Neural progenitor cell (in vitro differentiated cells): ENCODE results near the gene TNFRSF25. TPM values are rescaled to one million over a fixed set of nuclear protein-coding genes. Genes with fewer than 3 reads are reported as not detected.

Source experiments
- DNase-seq: peaks from one replicate; pipeline ENCODE4 v3.0.0-alpha.2; 2016; ENCODE audit warnings: low spot score
- H2AFZ ChIP-seq: fragments of 200-600 bp; sonication (generic); replicated peaks from 2 replicates; pipeline ENCODE4 v1.6.1; 2016; ENCODE audit warnings: antibody characterized with exemption
- H3F3A ChIP-seq: fragments of 200-600 bp; sonication (generic); 2 replicates; pipeline ENCODE4 v1.6.1; 2016; ENCODE audit warnings: antibody characterized with exemption, low read depth
- H3K27ac ChIP-seq: fragments of 200-600 bp; sonication (generic); 2 replicates; pipeline ENCODE4 v1.5.1; 2016; ENCODE audit warnings: mild to moderate bottlenecking
- H3K27me3 ChIP-seq: fragments of 200-600 bp; sonication (generic); 2 replicates; pipeline ENCODE4 v1.6.1; 2016; ENCODE audit warnings: mild to moderate bottlenecking, moderate library complexity
- H3K36me3 ChIP-seq: fragments of 200-600 bp; sonication (generic); 2 replicates; pipeline ENCODE4 v1.5.1; 2016
- H3K4me1 ChIP-seq: fragments of 200-600 bp; sonication (generic); 2 replicates; pipeline ENCODE4 v1.6.1; 2016; ENCODE audit warnings: mixed run types
- H3K4me2 ChIP-seq: fragments of 200-600 bp; sonication (generic); 2 replicates; pipeline ENCODE4 v1.6.1; 2016
- H3K4me3 ChIP-seq: fragments of 200-600 bp; sonication (generic); 2 replicates; pipeline ENCODE4 v1.5.1; 2016
- H3K79me2 ChIP-seq: fragments of 200-600 bp; sonication (generic); 2 replicates; pipeline ENCODE4 v1.6.1; 2016; ENCODE audit warnings: low read depth
- H3K9ac ChIP-seq: fragments of 200-600 bp; sonication (generic); 2 replicates; pipeline ENCODE4 v1.6.1; 2016
- H3K9me3 ChIP-seq: fragments of 200-600 bp; sonication (generic); 2 replicates; pipeline ENCODE4 v1.5.1; 2016; ENCODE audit warnings: low read depth
- H4K20me1 ChIP-seq: fragments of 200-600 bp; sonication (generic); 2 replicates; pipeline ENCODE4 v1.6.1; 2016; ENCODE audit warnings: low read depth
- H3K27ac Mint-ChIP-seq: 3 replicates; pipeline ENCODE4 v1.8.0; 2021; ENCODE audit warnings: mixed read lengths
- H3K27me3 Mint-ChIP-seq: 2 replicates; pipeline ENCODE4 v1.8.0; 2022; ENCODE audit warnings: low read depth, mild to moderate bottlenecking, inconsistent platforms, moderate library complexity, mixed read lengths; ENCODE audit not compliant: insufficient read depth
- H3K36me3 Mint-ChIP-seq: 3 replicates; pipeline ENCODE4 v1.8.0; 2021; ENCODE audit warnings: mixed read lengths
- H3K4me1 Mint-ChIP-seq: 3 replicates; pipeline ENCODE4 v1.8.0; 2021; ENCODE audit warnings: mixed read lengths
- H3K4me3 Mint-ChIP-seq: 3 replicates; pipeline ENCODE4 v1.8.0; 2021; ENCODE audit warnings: mild to moderate bottlenecking, moderate library complexity, mixed read lengths
- H3K9me3 Mint-ChIP-seq: 3 replicates; pipeline ENCODE4 v1.8.0; 2020; ENCODE audit warnings: mixed read lengths
- CTCF ChIP-seq: fragments of 200-600 bp; sonication (generic); IDR thresholded peaks from 2 replicates; pipeline ENCODE4 v1.5.1; 2017; ENCODE audit warnings: antibody characterized with exemption, mild to moderate bottlenecking
- EZH2 ChIP-seq: fragments of 200-600 bp; sonication (generic); IDR thresholded peaks from 2 replicates; pipeline ENCODE4 v1.6.1; 2017; ENCODE audit warnings: antibody characterized with exemption, mild to moderate bottlenecking, moderate library complexity
- EZH2phosphoT487 ChIP-seq: fragments of 200-600 bp; sonication (generic); IDR thresholded peaks from 2 replicates; pipeline ENCODE4 v1.6.1; 2017; ENCODE audit warnings: antibody characterized with exemption
- total RNA-seq: library from RNA; depleted of rRNA; stranded (reverse); fragments of >200 nt; gene quantifications from 2 replicates; pipeline ENCODE4 v1.2.3, GENCODE V29; 2015; ENCODE audit warnings: low replicate concordance

TNFRSF25 gene
- total RNA-seq, 1 donor from 2014 or later, result 15.6 TPM

- Histone ChIP-seq H2AFZ (no peak overlapping the region), H3K27ac (no peak overlapping the region), H3K9ac (no peak overlapping the region), H3K27me3 (peaks cover 17% of the 10 kb centered on the region), H3K4me3 (no peak overlapping the region), H3K4me1 (no peaks in the 10 kb centered on the region), H4K20me1 (peaks cover 2% of the 10 kb centered on the region), H3F3A (no peaks in the 10 kb centered on the region), H3K4me2 (no peak overlapping the region), H3K9me3 (no peaks in the 10 kb centered on the region), H3K36me3 (no peaks in the 10 kb centered on the region), H3K79me2 (no peaks in the 10 kb centered on the region)
- Mint-ChIP-seq H3K27me3 (peaks cover 2% of the 10 kb centered on the region), H3K4me1 (no peaks in the 10 kb centered on the region), H3K36me3 (peaks cover 5% of the 10 kb centered on the region), H3K9me3 (no peaks in the 10 kb centered on the region), H3K27ac (no peak overlapping the region), H3K4me3 (no peak overlapping the region)
- no peak for TF ChIP-seq EZH2phosphoT487
- TF ChIP-seq CTCF, result no peak
- no peak for TF ChIP-seq EZH2
- DNase-seq, result no peak
Measured at GRCh38 chr1:6471086-6471969, 5.4 kb upstream of the TNFRSF25 start.

DNA sequence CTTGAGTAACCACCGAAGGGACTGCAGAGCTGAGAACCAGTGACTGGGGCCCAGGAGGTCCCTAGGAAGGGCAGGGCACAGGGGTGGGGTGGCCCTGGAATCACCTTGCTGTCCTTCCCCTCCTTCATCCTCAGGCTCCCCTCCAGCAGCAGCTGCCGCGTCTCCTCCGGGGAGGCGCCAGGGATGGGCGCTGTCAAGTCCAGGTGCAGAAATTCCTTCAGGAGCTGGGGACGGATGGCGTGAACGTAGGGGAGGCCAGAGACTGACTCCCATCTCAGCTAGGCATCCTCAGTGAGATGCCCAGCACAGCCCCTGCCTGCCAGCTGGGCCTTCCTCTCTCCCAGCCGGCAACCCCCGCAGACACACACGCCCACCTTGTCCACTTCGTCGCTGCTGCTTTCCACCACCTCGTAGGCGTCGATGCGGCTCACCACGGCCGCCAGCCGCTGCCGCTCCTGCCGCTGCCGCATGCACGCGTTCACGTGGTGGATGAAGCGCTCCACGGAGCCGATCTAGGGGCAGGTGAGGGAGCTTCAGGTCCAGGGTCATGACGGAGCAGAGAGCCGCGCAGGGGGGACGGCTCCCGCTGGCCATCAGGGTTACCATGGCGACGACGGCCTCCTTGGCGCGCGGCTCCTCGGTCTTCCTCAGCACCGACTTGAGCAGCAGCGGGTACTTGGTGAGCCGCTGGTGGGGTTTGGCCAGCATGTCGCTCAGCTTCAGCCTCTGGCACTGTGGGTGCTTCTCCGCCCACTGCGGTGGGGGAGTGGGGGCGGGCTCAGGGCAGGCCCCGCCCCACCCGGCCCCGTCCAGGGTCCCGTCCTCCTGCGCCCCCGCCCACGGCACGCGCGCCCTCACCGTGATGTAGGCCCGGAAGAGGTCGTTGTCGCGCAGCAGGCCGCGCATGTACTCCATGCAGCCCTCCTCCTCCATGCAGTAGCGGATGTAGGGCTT is 4.4 kb upstream of the TNFRSF25 start:
- DNase-seq, result no peak
- H3K9me3 ChIP-seq, result no peaks in the 10 kb centered on the region
- no peak overlapping the region for H2AFZ ChIP-seq
- H4K20me1 ChIP-seq, result peaks cover 2% of the 10 kb centered on the region
- H3K4me1 ChIP-seq, result peaks cover 8% of the 10 kb centered on the region
- no peak overlapping the region for H3K4me3 Mint-ChIP-seq
- H3K27me3 ChIP-seq, result peaks cover 26% of the 10 kb centered on the region
- H3K4me1 Mint-ChIP-seq, result no peaks in the 10 kb centered on the region
- peaks cover 4% of the 10 kb centered on the region for H3K27me3 Mint-ChIP-seq
- H3K9me3 Mint-ChIP-seq, result no peaks in the 10 kb centered on the region
- H3K27ac ChIP-seq, result no peak overlapping the region
- no peaks in the 10 kb centered on the region for H3K36me3 ChIP-seq
- no peak overlapping the region for H3K9ac ChIP-seq
- no peak for TF ChIP-seq EZH2phosphoT487
- TF ChIP-seq EZH2, result no peak
- no peak for TF ChIP-seq CTCF
- peaks cover 5% of the 10 kb centered on the region for H3K36me3 Mint-ChIP-seq
- H3K79me2 ChIP-seq, result no peaks in the 10 kb centered on the region
- H3F3A ChIP-seq, result no peaks in the 10 kb centered on the region
- H3K4me2 ChIP-seq, result no peak overlapping the region
- no peak overlapping the region for H3K27ac Mint-ChIP-seq
- H3K4me3 ChIP-seq, result no peak overlapping the region

DNA sequence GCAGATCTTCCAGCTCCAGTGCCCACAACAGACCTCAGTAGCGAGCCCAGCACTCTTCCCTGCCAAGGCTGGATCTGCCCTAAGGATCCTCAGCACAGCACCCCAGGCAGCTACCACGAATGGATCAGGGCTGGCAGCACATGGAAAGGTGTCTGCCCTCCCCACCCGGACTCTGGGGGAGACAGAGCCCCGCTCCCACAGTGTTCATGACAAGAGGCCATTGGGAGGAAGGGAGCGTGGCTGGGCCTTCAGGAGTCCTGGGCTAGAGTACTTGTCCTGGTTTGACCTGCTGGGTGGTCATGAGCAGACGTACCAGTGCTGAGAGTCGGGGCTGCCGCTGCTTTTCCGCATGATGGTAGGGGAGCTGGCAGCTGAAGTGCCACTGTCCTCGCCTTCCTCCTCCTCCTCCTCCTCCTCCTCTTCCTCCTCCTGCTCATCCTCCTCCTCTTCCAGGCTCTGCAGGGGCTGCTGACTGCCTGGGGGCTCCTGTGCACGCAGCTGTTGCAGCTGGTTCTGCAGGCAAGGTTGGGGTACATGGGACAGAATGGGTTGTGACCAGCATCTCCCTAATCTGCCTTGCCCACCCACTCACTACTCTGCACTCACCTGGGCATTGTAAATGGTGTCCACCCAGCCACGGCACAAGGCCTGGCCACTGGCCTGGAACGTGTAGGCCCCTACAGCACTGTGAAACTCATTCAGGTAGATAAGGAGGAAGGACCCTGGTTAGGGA is 2.9 kb upstream of the TNFRSF25 start:
- H3K27ac ChIP-seq, result no peak overlapping the region
- TF ChIP-seq EZH2, result no peak
- no peak for TF ChIP-seq CTCF
- no peak for TF ChIP-seq EZH2phosphoT487
- peaks cover 10% of the 10 kb centered on the region for H3K4me1 ChIP-seq
- Mint-ChIP-seq H3K9me3 (no peaks in the 10 kb centered on the region), H3K4me1 (no peaks in the 10 kb centered on the region), H3K27ac (no peak overlapping the region), H3K27me3 (peaks cover 4% of the 10 kb centered on the region), H3K4me3 (peak overlapping the region; percentile 72), H3K36me3 (peaks cover 5% of the 10 kb centered on the region)
- no peak overlapping the region for H3K4me2 ChIP-seq
- no peak overlapping the region for H3K9ac ChIP-seq
- peaks cover 28% of the 10 kb centered on the region for H3K27me3 ChIP-seq
- DNase-seq, result no peak
- no peaks in the 10 kb centered on the region for H3K79me2 ChIP-seq
- no peaks in the 10 kb centered on the region for H3K36me3 ChIP-seq
- H4K20me1 ChIP-seq, result peaks cover 2% of the 10 kb centered on the region
- H3K9me3 ChIP-seq, result no peaks in the 10 kb centered on the region
- H2AFZ ChIP-seq, result no peak overlapping the region
- no peak overlapping the region for H3K4me3 ChIP-seq
- no peaks in the 10 kb centered on the region for H3F3A ChIP-seq
